GM21367 (cell line): ENCODE data around the gene MFSD12.
"Not testable (repeated sequence)": the region's sequence is repeated elsewhere in the genome, so short reads cannot be mapped to it uniquely, and the experiment has no call there.

Experiments
- ATAC-seq: cut with Tn5 transposase; IDR thresholded peaks from one replicate; pipeline ENCODE4 v1.9.1; 2021; ENCODE audit not compliant: unreplicated experiment

MFSD12 gene

GRCh38 chr19:3508771-3509535 is 48.4 kb downstream of the MFSD12 start:
- ATAC-seq, result no peak

- ATAC-seq, result not testable (repeated sequence)
Measured at GRCh38 chr19:3508121-3508661, 49.2 kb downstream of the MFSD12 start.

- ATAC-seq, result no peak
Measured at GRCh38 chr19:3507371-3508120, 49.8 kb downstream of the MFSD12 start.

DNA sequence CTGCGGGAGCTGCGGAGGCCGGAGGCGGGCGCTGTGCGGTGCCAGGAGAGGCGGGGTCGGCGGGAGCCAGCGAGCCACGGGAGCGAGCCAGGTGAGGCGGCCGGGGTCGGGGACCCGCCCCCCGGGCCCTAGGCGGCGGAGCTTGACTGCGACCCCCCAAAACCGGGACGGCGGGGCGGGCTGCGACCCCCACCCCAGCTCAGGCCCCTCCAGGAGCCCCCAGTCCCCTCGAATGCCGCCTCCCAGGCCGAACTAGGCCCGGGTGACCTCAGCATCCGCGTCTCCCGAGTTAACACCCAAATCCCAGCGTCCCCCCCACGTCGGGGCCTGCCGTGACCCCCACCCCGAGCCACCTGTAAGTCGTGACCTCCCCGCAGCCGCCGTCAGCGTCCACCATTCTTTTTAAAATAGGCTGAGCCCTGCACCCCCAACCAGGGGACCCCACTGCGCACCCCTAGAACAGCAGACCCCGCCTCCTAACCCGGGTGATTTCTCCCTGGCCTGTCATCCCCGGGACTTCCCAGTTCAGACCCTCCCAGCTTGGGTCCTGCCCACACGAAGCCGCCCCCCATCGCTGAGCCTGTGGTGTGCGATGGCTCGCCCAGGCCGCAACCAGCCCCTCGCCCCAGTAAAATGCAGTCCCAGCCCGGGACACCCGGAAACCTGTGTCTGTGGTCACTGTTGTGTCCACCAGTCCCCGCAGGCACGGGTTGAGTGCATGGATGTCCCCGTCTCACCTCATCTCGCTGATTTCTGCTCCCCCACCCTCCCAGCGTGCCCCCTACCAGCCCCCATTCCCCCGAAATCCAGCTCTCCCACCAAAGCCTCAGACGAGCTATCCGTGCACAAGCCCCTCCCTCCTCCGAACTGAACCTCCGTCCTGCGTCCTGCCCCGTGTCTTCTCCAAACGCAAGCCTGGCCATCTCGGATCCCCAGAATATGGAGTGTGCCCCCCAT is 50.7 kb downstream of the MFSD12 start:
- no peak for ATAC-seq

- ATAC-seq, result peak; percentile 77
Measured at GRCh38 chr19:3505598-3506383, 51.6 kb downstream of the MFSD12 start, which contains the start of gene FZR1. FZR1 (plus strand) TSS chr19:3506311; CDS start chr19:3522990, 16,679 bp downstream.

- ATAC-seq, result no peak
Measured at GRCh38 chr19:3504735-3505134, 52.7 kb downstream of the MFSD12 start.

DNA sequence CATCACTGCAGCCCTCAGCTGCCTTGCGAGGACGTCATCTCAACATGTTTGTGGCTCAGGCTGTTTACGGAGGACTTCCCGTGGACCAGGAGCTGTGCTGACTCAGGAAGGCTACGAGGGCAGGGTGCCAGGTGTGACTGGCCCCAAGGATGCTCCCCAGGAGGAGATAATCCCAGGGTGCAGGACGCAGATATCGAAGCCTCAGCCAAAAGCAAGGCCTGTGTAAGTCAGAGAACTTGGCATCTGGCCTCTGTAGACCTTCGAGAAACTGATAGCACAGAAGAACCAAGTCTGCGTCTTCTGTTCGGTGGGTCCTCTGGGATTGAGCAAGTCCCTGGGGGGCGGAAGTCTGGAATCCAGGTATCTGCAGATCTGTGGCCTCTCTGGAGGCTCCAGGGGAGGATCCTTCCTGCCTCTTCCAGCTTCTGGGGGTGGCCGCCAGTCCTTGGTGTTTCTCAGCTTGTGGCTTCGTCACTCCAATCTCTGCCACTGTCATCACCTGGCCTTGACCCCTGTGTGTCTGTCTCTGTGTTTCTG is 54.3 kb downstream of the MFSD12 start:
- no peak for ATAC-seq

DNA sequence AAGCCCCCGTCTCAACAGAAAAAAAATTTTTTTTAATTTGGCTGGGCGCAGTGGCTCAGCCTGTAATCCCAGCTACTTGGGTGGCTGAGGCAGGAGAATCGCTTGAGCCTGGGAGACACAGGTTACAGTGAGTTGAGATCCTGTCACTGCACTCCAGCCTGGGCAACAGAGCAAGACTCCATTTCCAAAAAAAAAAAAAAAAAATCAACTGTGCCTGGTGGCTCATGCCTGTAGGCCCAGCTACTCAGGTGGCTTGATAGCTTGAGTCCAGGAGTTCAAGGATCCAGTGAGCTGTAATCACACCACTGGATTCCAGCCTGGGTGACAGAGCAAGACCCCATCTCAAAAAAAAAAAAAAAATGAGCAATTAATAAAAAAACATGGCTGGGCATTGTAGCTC is 55.6 kb downstream of the MFSD12 start:
- ATAC-seq, result no peak

DNA sequence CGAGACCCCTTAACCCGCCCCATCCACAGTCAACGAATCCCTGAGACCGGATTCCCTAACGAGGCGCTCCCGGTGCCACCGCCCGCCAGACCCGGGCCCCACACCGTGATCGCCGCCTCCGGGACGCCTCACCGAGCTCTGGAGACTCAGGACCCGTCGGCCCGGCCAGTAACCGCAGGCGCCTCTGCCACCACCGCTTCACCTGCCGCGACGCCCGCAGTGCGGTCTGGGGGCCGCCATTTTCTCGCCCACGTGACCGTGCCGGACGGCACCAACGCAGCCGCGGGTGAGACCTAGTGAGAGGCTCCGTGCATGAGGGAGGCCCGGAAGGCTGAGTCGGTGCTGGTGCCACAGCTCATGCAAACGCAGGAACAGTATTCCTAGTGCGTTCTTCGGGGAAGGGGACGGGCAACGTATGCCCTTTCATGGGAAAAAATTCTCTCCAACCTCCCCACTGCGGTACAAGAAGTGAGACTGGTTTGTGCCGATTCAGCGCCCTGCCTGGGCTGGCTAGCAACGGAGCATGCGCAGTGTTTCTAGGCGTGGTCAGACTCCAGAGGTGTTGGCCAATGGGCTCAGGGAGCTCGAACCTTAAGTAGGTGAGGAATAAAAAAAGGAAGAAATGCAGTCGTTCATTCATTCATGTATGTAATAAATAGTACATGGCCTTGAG is 56.8 kb downstream of the MFSD12 start, which contains the start of gene DOHH:
Gene DOHH, minus strand, starts transcription at position 246 of the 673 bp plus-strand sequence. CDS start 3,860 bp downstream, outside the sequence.
- ATAC-seq, result peak; percentile 63

DNA sequence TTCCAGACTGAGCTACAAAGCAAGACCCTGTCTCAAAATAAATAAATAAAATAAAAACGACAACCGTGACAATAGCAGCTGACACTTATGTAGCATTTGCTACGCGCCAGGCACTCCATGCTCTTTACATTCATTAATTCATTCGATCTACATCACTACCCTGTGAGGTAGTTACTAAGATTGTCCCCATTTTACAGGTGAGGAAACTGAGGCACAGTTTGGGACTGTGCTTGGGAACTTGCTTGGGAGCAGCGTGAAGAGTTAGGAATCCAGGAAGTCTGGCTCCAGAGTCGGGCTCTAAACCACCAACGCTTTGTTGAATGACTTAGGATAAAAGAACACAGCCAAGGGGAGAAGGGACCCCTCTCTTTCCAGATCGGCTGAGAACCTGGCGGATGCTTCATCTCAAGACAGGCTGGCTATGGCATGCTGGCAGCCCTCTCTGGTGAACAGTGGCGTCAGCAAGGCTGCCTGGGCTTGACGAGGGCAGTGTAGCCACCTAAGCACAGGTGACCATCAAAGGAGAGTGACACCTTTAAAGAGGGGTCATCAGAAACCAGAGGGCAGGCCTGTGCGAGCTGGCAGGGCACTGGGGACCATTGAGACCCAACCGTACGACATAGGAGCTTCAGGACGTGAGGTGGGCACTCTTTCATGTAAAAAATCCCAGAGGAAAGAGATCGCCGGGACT is 57.5 kb downstream of the MFSD12 start:
- no peak for ATAC-seq

- no peak for ATAC-seq
Measured at GRCh38 chr19:3497757-3498520, 59.4 kb downstream of the MFSD12 start.

DNA sequence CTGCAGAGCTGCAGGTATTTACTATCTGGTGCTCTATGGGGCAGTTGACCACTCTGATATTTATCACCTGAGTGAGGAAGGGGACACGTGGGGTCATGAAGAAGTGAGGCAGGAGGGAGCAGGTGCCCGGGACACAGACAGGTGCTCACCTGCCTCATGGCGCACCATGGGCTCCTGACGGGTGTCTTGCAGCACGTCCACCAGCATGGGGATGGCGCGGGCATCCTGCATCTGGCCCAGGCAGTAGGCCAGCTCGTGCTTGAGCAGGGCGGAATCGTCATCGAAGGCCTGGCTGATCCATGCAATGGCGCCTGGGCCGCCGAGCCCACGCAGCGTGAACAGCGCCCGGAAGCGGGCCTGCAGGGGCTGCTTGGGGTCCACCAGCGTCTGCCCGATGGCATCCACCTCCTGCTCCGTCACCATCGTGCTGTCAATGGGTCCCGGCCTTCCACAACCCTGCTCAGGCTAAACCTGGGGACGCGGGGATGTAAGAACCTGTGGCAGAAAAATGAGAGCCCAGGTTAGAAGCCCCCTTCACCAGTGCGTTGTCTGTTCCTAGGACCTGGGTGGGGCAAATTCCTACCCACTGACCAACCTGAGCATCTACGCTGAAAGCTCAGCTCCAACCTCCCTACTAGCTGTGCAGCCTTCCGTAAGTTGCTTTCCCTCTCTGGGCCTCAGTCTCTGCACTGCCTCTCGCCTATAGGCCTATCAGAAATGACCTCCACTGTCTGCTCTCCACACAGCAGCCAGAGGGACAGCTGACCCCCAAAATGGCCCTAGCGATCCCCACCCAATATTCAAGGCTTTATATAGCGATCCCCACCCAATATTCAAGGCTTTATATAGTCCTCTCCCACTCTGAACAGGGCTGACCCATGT is 60.8 kb downstream of the MFSD12 start:
- no peak for ATAC-seq

- no peak for ATAC-seq
Measured at GRCh38 chr19:3494559-3494958, 62.8 kb downstream of the MFSD12 start.
